ENCODE measurements around the gene ICA1. TPM values are rescaled to one million over a fixed set of nuclear protein-coding genes. Genes with fewer than 3 reads are reported as not detected.

Gene ICA1
- 1 to 10 TPM; 4.8 to 8.7 (median 7.4) TPM for total RNA-seq
- 10 to 100 TPM; 24.9 to 40.7 (median 28.8) TPM for polyA plus RNA-seq

DNA sequence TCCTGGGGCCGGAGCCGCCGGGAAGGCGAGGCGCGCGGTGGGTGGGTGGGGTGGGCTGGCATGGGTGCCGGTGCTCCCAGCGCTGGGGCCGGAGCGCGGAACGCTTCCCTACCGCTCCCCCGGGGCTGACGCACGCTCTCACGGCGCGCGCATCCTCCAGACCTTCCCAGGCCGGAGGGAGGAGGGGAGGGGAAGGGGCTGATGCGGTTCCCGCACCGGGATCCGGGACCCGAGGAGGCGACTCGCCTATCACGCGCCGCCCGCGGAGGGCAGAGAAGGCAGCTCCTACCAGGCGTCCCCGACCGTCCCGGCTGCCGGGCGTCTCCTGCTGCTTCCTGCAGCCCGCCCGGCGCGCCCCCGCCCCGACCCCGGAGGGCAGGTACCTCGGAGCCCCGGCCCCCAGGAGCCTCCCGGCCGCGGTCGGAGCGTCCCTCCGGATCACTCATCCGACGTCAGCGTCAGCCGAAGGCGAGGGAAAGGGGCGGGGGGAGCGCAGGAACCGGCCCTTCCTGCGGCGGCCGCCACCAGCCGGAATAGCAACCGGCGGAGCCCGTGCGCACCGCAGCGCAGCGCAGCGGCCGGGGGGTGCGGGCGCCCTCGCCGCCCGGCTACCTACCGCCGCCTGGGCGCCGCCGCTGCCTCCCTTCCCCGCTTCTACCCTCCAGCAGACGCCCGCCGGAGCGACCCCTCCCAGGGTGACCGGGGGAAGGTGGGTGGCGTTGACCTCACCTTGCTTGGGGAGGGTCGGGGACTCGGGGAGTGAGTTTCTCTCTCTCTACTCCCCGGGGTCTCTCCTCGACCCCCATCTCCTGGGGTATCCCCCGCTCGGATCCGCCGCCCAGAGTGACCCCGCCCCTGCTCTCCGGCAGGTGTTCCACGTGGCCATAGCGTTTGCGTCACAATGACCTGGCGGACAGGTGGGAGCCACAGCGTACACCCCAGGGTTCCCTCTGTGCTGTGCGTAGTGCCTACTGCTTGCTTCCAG, at the start of gene ICA1:
Gene ICA1, minus strand, starts transcription at position 457 of the 985 bp plus-strand sequence. CDS start 26,241 bp downstream, outside the sequence.
- peak; percentile 69 for DNase-seq
- Histone ChIP-seq H3K27me3 (peaks cover 15 to 52% (median 19%) of the 10 kb centered on the region in 3 donors), H3K4me1 (peaks cover 0 to 17% (median 12%) of the 10 kb centered on the region in 4 donors), H3K4me3 (peak within 1 kb of the TSS; percentile 40 to 60 (median 53)), H3K36me3 (no peaks in the 10 kb centered on the region), H3K9me3 (no peaks in the 10 kb centered on the region), H3K27ac (peak within 1 kb of the TSS; percentile 41 to 79 (median 50))
- WGBS, 2 donors = 1% methylated on average over 109 of the region's 109 CpGs
- TF ChIP-seq POLR2AphosphoS5 (IDR thresholded peaks at IDR 0.05) = peak in 3 of 4 donors; percentile 15 to 36 (median 31)
- TF ChIP-seq, protein P1, sequence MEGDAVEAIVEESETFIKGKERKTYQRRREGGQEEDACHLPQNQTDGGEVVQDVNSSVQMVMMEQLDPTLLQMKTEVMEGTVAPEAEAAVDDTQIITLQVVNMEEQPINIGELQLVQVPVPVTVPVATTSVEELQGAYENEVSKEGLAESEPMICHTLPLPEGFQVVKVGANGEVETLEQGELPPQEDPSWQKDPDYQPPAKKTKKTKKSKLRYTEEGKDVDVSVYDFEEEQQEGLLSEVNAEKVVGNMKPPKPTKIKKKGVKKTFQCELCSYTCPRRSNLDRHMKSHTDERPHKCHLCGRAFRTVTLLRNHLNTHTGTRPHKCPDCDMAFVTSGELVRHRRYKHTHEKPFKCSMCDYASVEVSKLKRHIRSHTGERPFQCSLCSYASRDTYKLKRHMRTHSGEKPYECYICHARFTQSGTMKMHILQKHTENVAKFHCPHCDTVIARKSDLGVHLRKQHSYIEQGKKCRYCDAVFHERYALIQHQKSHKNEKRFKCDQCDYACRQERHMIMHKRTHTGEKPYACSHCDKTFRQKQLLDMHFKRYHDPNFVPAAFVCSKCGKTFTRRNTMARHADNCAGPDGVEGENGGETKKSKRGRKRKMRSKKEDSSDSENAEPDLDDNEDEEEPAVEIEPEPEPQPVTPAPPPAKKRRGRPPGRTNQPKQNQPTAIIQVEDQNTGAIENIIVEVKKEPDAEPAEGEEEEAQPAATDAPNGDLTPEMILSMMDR (IDR thresholded peaks at IDR 0.05) = no peak
- TF ChIP-seq EP300 (IDR thresholded peaks at IDR 0.05) = no peak
- TF ChIP-seq POLR2A (IDR thresholded peaks at IDR 0.05) = no peak
- intact Hi-C loops (cut with DNase I) = no loop called here

DNA sequence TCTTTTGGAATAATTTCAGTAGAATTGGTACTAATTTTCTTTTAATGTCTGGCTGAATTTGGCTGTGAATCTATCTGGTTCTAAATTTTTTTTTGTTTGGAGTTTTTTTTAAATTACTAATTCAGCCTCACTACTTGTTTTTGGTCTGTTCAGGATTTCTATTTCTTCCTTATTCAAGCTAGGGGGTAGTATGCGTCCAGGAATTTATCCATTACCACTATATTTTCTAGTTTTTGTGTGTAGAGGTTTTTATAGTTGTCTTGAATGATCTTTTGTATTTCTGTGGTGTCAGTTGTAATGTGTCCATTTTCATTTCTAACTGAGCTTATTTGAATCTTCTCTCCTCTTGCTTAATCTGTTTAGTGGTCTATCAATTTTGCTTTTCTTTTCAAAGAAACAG, 48.9 kb upstream of the ICA1 start:
- WGBS, 2 donors = 89 to 91% methylated on average over 1 of the region's 1 CpG

DNA sequence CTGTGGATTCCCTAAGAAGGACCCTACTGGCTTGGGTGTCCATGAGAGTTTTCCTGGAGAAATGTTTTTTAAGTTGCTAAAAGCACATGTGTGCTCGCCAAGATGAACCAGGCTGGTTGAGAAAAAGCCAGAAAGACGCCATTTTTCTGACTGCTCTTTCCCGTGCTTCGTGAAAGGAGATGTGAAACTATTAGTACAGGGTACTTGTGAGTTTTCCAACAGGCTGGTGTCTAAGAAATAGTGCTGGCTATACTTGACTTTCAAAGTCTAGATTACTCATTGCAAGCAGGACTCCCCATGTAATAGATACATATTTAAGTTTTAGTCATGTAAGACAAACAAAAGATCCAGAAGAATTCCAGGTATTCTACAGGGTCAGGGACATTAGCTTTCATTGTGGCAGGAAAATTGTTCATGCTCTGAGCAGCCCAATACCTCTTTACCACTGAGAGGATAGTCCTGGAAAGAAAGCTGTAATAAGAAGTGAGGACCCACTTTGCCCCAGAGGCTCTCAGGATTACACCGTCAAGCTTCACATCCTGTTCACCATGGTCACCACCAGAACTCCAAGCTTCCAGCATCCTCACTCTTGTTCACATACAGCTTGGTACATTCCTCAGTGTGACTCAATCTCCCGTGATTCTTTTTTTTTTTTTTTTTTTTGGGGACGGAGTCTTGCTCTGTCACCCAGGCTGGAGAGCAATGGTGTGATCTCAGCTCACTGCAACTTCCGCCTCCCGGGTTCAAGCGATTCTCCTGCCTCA, 43.8 kb upstream of the ICA1 start:
- Histone ChIP-seq H3K36me3 (no peaks in the 10 kb centered on the region), H3K4me3 (no peak overlapping the region), H3K4me1 (no peaks in the 10 kb centered on the region), H3K27me3 (no peaks in the 10 kb centered on the region), H3K9me3 (no peaks in the 10 kb centered on the region), H3K27ac (no peak overlapping the region)
- TF ChIP-seq, protein P1 (IDR thresholded peaks at IDR 0.05) = no peak
- TF ChIP-seq POLR2A (IDR thresholded peaks at IDR 0.05) (no peak), POLR2AphosphoS5 (IDR thresholded peaks at IDR 0.05) (no peak), EP300 (IDR thresholded peaks at IDR 0.05) (no peak)
- intact Hi-C loops (cut with DNase I) = no loop called here
- WGBS, 2 donors = 92% methylated on average over 10 of the region's 10 CpGs
- no peak for DNase-seq

More for the DNA sequence above, 48.9 kb upstream of the ICA1 start:
- H3K4me1 ChIP-seq = no peaks in the 10 kb centered on the region
- no peak overlapping the region for H3K4me3 ChIP-seq
- no peak for TF ChIP-seq EP300 (IDR thresholded peaks at IDR 0.05)
- TF ChIP-seq, protein P1 (IDR thresholded peaks at IDR 0.05) = no peak
- TF ChIP-seq POLR2AphosphoS5 (IDR thresholded peaks at IDR 0.05) = no peak
- no peak for TF ChIP-seq POLR2A (IDR thresholded peaks at IDR 0.05)
- H3K27ac ChIP-seq = no peak overlapping the region
- intact Hi-C loops (cut with DNase I) = no loop called here
- no peaks in the 10 kb centered on the region for H3K27me3 ChIP-seq
- no peaks in the 10 kb centered on the region for H3K36me3 ChIP-seq
- no peaks in the 10 kb centered on the region for H3K9me3 ChIP-seq
- DNase-seq = no peak

DNA sequence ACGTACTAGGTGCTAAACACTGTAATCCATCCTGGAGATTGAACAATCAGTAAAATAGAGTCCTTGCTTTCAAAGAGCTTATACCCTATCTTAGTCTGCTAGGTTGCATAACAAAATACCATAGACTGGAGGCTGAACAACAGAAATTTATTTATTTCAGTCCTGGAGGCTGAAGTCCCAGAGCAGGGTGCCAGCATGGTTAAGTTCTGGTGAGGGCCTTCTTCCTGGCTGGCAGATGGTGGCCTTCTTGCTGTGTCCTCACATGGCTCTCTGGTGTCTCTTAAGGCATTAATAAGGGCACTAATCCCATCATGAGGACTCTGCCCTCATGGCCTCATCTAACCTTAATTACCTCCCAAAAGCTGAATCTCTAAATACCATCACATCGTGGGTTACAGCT, 43.1 kb upstream of the ICA1 start:
- DNase-seq = no peak
- Histone ChIP-seq H3K9me3 (no peaks in the 10 kb centered on the region), H3K4me3 (no peak overlapping the region), H3K4me1 (no peaks in the 10 kb centered on the region), H3K36me3 (no peaks in the 10 kb centered on the region), H3K27me3 (no peaks in the 10 kb centered on the region), H3K27ac (no peak overlapping the region)
- TF ChIP-seq POLR2AphosphoS5 (IDR thresholded peaks at IDR 0.05) = no peak
- no peak for TF ChIP-seq EP300 (IDR thresholded peaks at IDR 0.05)
- no peak for TF ChIP-seq POLR2A (IDR thresholded peaks at IDR 0.05)
- TF ChIP-seq, protein P1 (IDR thresholded peaks at IDR 0.05) = no peak
- WGBS, 2 donors = 58 to 71% methylated on average over 2 of the region's 2 CpGs
- intact Hi-C loops (cut with DNase I) = no loop called here

All from sigmoid colon (tissue), 7 donors.